Caco-2 (cell line): ENCODE data around the gene LCLAT1. TPM values are rescaled to one million over a fixed set of nuclear protein-coding genes. Genes with fewer than 3 reads are reported as not detected.

Source experiments
- BruUV-seq: library from RNA; stranded (reverse); fragments of 400-500 nt; replicated peaks from 2 replicates; lab custom pipeline; 2021; lab: Mats Ljungman, UMichigan
- CTCF ChIA-PET: fragments of 300-600 bp; sonication (Branson Sonifier 250); formaldehyde crosslinking; loops from one replicate; lab custom pipeline; 2022; ENCODE audit warnings: antibody characterized with exemption; lab: Charles Lee
- POLR2A ChIA-PET: fragments of 300-600 bp; sonication (Branson Sonifier 250); formaldehyde crosslinking; loops from one replicate; lab custom pipeline; 2022; ENCODE audit warnings: antibody characterized with exemption; lab: Charles Lee
- DNase-seq, 2 experiments: peaks; one replicate each; pipeline versions ENCODE4 v3.0.0 to v3.0.0-alpha.2; 2020 to 2022
- H3K27me3 ChIP-seq: replicated peaks from 2 replicates; pipeline ENCODE4 v1.6.0; 2011; ENCODE audit warnings: low read length; ENCODE audit not compliant: control insufficient read depth, insufficient read depth
- H3K36me3 ChIP-seq: 2 replicates; pipeline ENCODE4 v1.5.1; 2011; ENCODE audit warnings: low read length; ENCODE audit not compliant: control insufficient read depth, insufficient read depth
- H3K4me1 ChIP-seq: fragments of 250-450 bp; sonication (Bioruptor Pico); 2 replicates; pipeline ENCODE4 v1.5.1; 2020; ENCODE audit warnings: mild to moderate bottlenecking
- H3K4me3 ChIP-seq: 2 replicates; pipeline ENCODE4 v1.5.1; 2011; ENCODE audit warnings: low read depth, mild to moderate bottlenecking, control low read depth, low read length
- H3K9me3 ChIP-seq: fragments of 250-450 bp; sonication (Bioruptor Pico); 2 replicates; pipeline ENCODE4 v1.5.1; 2020; ENCODE audit warnings: mild to moderate bottlenecking, moderate library complexity
- H3K27ac Mint-ChIP-seq: one replicate; pipeline ENCODE4 v1.8.0; 2022; ENCODE audit warnings: mixed read lengths; ENCODE audit not compliant: unreplicated experiment
- H3K27me3 Mint-ChIP-seq: one replicate; pipeline ENCODE4 v1.8.0; 2022; ENCODE audit warnings: mixed read lengths; ENCODE audit not compliant: insufficient read depth, unreplicated experiment
- H3K36me3 Mint-ChIP-seq: one replicate; pipeline ENCODE4 v1.8.0; 2022; ENCODE audit warnings: mild to moderate bottlenecking, mixed read lengths; ENCODE audit not compliant: insufficient read depth, unreplicated experiment
- H3K4me1 Mint-ChIP-seq: one replicate; pipeline ENCODE4 v1.8.0; 2022; ENCODE audit warnings: low read depth, mixed read lengths; ENCODE audit not compliant: unreplicated experiment
- H3K4me3 Mint-ChIP-seq: one replicate; pipeline ENCODE4 v1.8.0; 2022; ENCODE audit warnings: mild to moderate bottlenecking, moderate library complexity, mixed read lengths; ENCODE audit not compliant: unreplicated experiment
- H3K9me3 Mint-ChIP-seq: one replicate; pipeline ENCODE4 v1.8.0; 2022; ENCODE audit warnings: mixed read lengths; ENCODE audit not compliant: unreplicated experiment
- intact Hi-C: fragments of 100-400 bp; cut with micrococcal nuclease; formaldehyde crosslinking; loops from one replicate; pipeline ENCODE4 v1.10.0; 2022; ENCODE audit not compliant: unreplicated experiment
- total RNA-seq: library from RNA; stranded (reverse); gene quantifications from 2 replicates; pipeline ENCODE4 v1.2.3, GENCODE V29; 2022
- TF ChIP-seq, protein P1 (sequence below), 2 experiments: fragments of 200-600 bp in 1 of 2; IDR thresholded peaks; 1 replicate in 1 of 2; 2 replicates in 1 of 2; pipeline versions ENCODE4 v1.5.1 to v1.8.0; 2011 to 2022; ENCODE audit warnings: antibody characterized with exemption in 1 of 2, control low read depth in 1 of 2, inconsistent platforms in 1 of 2, low read depth in 1 of 2, low read length in 1 of 2, mild to moderate bottlenecking in 1 of 2, moderate library complexity in 1 of 2; ENCODE audit not compliant: insufficient read depth in 1 of 2, severe bottlenecking in 1 of 2, unreplicated experiment in 1 of 2

The LCLAT1 gene
- total RNA-seq, 1 experiment from 2014 or later = 52.2 TPM

DNA sequence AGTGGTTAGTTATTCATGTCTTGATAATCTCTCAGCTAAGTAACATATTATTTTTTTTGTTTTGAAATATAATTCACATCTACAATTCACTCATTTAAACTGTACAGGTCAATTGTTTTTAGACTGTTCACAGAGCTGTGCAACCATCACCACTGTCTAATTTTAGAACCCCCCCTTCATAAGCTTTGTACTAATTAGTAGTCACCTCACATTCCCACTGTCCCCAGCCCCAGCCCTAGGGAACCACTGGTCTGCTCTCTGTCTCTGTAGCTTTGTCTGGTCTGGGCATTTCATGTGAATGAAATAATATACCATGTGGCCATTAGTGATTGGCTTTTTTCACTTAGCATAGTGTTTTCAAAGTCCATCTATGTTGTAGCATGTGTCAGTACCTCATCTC, 55.3 kb downstream of the LCLAT1 start:
- intact Hi-C loops = no loop called here
- H3K4me1 Mint-ChIP-seq = no peaks in the 10 kb centered on the region
- H3K27me3 Mint-ChIP-seq = no peaks in the 10 kb centered on the region
- no TSS peak for BruUV-seq
- H3K4me3 Mint-ChIP-seq = no peak overlapping the region
- H3K27ac Mint-ChIP-seq = no peak overlapping the region
- H3K36me3 ChIP-seq = peaks cover 1% of the 10 kb centered on the region; the same call in 1 of the 2 replicates
- CTCF ChIA-PET = no interaction called here
- DNase-seq = no peak
- no peaks in the 10 kb centered on the region for H3K4me1 ChIP-seq
- H3K27me3 ChIP-seq = no peaks in the 10 kb centered on the region
- H3K9me3 ChIP-seq = peaks cover 23% of the 10 kb centered on the region
- H3K36me3 Mint-ChIP-seq = peaks cover 7% of the 10 kb centered on the region
- no peak overlapping the region for H3K4me3 ChIP-seq
- POLR2A ChIA-PET = interaction anchor here (0.6 kb wide), 1 partner anchor 70 kb away, joined by 4 read pairs; no protein-coding TSS in a partner anchor
- TF ChIP-seq, protein P1, sequence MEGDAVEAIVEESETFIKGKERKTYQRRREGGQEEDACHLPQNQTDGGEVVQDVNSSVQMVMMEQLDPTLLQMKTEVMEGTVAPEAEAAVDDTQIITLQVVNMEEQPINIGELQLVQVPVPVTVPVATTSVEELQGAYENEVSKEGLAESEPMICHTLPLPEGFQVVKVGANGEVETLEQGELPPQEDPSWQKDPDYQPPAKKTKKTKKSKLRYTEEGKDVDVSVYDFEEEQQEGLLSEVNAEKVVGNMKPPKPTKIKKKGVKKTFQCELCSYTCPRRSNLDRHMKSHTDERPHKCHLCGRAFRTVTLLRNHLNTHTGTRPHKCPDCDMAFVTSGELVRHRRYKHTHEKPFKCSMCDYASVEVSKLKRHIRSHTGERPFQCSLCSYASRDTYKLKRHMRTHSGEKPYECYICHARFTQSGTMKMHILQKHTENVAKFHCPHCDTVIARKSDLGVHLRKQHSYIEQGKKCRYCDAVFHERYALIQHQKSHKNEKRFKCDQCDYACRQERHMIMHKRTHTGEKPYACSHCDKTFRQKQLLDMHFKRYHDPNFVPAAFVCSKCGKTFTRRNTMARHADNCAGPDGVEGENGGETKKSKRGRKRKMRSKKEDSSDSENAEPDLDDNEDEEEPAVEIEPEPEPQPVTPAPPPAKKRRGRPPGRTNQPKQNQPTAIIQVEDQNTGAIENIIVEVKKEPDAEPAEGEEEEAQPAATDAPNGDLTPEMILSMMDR (IDR thresholded peaks at IDR 0.05; ENCODE audit: insufficient read depth in 1 of 2, low read depth in 1 of 2, low read length in 1 of 2, severe bottlenecking in 1 of 2, unreplicated experiment in 1 of 2) = no peak
- H3K9me3 Mint-ChIP-seq = peaks cover 27% of the 10 kb centered on the region

DNA sequence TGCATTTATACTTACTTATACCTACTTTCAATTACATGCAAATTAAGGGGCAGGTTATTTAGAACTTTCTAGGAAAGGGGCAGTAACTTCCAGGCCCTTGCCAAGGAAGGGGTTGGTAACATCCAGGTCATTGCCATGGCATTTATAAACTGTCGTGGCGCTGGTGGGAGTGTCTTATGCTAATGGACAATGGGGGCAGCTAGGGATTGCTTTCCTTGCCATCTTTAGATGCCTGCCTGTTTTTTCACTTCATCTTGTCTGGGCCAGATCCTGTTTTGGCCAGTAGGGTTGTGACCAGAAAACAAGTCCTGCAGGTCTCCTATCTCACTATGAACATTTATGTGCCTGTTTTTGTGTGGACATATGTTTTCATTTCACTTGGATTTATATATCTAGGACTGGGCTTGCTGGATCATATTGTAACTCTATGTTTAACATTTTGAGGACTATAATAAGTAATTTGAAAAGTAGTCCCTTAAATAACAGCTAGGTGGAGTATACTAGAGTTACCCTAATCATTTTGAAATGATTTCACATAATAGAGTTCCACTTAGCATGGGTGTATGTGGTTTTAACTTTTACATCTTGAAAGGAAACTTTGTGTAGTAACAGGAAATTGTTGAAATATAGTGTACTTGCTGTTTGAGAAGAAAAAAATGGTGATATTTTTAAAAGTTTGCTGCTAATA, 56.1 kb downstream of the LCLAT1 start:
- ChIA-PET POLR2A (interaction anchor here (0.6 kb wide), 1 partner anchor 69 kb away, joined by 4 read pairs; no protein-coding TSS in a partner anchor), CTCF (no interaction called here)
- Histone ChIP-seq H3K36me3 (peaks cover 1% of the 10 kb centered on the region; the same call in 1 of the 2 replicates), H3K27me3 (no peaks in the 10 kb centered on the region), H3K9me3 (peaks cover 23% of the 10 kb centered on the region), H3K4me1 (no peaks in the 10 kb centered on the region), H3K4me3 (no peak overlapping the region)
- Mint-ChIP-seq H3K27ac (no peak overlapping the region), H3K9me3 (peaks cover 18% of the 10 kb centered on the region), H3K27me3 (no peaks in the 10 kb centered on the region), H3K4me1 (no peaks in the 10 kb centered on the region), H3K4me3 (no peak overlapping the region), H3K36me3 (peaks cover 7% of the 10 kb centered on the region)
- intact Hi-C loops = no loop called here
- TF ChIP-seq, protein P1 (IDR thresholded peaks at IDR 0.05; ENCODE audit: insufficient read depth in 1 of 2, low read depth in 1 of 2, low read length in 1 of 2, severe bottlenecking in 1 of 2, unreplicated experiment in 1 of 2) = peak; percentile 2 to 22
- no peak for DNase-seq
- BruUV-seq = no TSS peak

DNA sequence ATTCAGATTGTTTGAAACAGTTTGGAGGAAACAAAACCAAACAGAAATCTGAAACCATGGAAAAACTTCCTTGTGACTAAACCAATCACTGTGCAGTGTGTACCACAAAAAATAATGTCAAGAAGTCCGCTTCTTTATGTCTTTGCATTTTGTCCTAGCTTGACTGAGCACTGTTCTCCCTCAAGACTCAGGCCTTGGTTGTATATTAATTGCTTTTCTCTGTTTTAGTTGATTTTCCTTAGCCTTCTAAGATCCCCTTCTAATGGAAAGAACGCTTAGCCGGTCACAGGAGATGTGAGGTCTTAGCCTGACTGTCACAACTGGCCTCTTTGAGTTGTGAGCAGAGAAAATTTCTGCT, 56.6 kb downstream of the LCLAT1 start:
- ChIA-PET CTCF (no interaction called here), POLR2A (no interaction called here)
- Mint-ChIP-seq H3K4me3 (no peak overlapping the region), H3K36me3 (peaks cover 7% of the 10 kb centered on the region), H3K27me3 (no peaks in the 10 kb centered on the region), H3K27ac (no peak overlapping the region), H3K4me1 (no peaks in the 10 kb centered on the region), H3K9me3 (peaks cover 13% of the 10 kb centered on the region)
- TF ChIP-seq, protein P1 (IDR thresholded peaks at IDR 0.05; ENCODE audit: insufficient read depth in 1 of 2, low read depth in 1 of 2, low read length in 1 of 2, severe bottlenecking in 1 of 2, unreplicated experiment in 1 of 2) = no peak
- Histone ChIP-seq H3K9me3 (peaks cover 26% of the 10 kb centered on the region), H3K4me3 (no peak overlapping the region), H3K27me3 (no peaks in the 10 kb centered on the region), H3K4me1 (no peaks in the 10 kb centered on the region), H3K36me3 (peaks cover 1% of the 10 kb centered on the region; the same call in 1 of the 2 replicates)
- no TSS peak for BruUV-seq
- intact Hi-C loops = no loop called here
- no peak for DNase-seq
